GM12892 (cell line): ENCODE data around the gene LPIN3.

Source experiments
- POLR2A ChIP-seq: IDR thresholded peaks from 2 replicates; pipeline ENCODE4 v1.6.1; 2011; ENCODE audit warnings: low read depth, low read length, control low read depth
- TAF1 ChIP-seq: IDR thresholded peaks from 2 replicates; pipeline ENCODE4 v1.6.1; 2011; ENCODE audit warnings: low read depth, mild to moderate bottlenecking, control low read depth, low read length, borderline replicate concordance

DNA sequence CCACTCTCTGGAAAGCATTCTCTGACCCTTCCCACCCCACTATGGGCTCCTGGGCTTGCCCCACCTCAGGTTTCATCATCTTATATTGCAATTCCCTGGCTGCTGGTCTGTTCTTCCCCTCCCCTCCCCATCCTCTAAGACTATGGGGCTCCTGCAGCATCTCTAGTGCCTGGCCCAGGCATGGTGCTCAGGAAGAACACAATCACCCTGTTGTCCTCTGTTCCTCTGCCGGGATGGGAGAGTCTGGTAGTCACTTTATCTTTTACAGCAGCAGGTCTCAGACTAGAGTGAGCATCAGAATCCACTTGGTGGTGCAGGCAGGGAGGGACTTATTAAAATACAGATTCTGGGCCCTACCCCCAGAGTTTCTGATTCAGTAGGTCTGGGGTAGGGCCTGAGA lies 5.0 kb upstream of the LPIN3 start:
- no peak for TF ChIP-seq TAF1
- no peak for TF ChIP-seq POLR2A
